GM20000 (cell line): ENCODE measurements around the gene OGDHL.

Experiments used
- DNase-seq: peaks from one replicate; pipeline ENCODE4 v3.0.0; 2012; ENCODE audit warnings: low spot score
- TF ChIP-seq, protein P1 (sequence below): IDR thresholded peaks from 2 replicates; pipeline ENCODE4 v1.5.1; 2012; ENCODE audit warnings: mild to moderate bottlenecking, control low read depth; ENCODE audit errors: extremely low read depth, missing control alignments

Gene OGDHL

DNA sequence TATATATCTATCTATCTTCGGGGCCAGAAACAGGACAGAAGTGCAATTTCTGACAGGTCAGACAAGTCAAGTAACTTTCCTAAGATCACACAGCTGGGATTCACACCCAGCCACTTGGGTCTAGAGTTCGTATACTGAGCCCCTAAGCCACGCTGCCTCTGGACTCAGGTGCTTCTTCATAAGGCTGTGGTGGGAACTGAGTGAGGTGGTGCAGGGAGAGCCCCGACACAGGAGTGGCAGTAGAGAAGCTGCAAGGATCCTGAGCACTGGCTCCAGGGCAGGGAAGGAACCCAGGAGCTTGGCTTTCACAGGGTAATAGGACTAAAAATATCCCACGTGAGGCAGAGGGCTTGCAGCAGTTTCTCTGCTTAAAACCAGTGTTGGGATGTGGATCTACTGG, 48.9 kb downstream of the OGDHL start:
- TF ChIP-seq, protein P1, sequence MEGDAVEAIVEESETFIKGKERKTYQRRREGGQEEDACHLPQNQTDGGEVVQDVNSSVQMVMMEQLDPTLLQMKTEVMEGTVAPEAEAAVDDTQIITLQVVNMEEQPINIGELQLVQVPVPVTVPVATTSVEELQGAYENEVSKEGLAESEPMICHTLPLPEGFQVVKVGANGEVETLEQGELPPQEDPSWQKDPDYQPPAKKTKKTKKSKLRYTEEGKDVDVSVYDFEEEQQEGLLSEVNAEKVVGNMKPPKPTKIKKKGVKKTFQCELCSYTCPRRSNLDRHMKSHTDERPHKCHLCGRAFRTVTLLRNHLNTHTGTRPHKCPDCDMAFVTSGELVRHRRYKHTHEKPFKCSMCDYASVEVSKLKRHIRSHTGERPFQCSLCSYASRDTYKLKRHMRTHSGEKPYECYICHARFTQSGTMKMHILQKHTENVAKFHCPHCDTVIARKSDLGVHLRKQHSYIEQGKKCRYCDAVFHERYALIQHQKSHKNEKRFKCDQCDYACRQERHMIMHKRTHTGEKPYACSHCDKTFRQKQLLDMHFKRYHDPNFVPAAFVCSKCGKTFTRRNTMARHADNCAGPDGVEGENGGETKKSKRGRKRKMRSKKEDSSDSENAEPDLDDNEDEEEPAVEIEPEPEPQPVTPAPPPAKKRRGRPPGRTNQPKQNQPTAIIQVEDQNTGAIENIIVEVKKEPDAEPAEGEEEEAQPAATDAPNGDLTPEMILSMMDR: no peak
- DNase-seq: no peak

DNA sequence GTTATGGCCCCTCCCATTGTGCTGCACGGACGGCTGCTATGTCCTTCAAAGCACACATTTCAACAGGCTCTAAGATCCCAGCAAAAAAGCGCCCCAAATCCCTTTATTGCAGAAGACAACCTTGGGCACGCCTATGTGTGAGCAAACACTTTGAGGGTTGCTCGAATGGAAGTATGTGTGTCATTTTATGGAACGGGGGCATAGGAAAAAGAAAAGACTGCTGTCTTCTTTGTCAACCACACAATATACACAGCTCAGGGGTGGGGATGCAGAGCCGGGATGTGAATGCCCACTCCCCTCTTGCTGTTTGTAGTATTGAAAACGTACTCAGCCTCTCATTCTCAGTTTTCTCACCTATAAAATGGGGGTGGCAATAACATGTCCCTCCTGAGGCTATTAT, 50.6 kb downstream of the OGDHL start:
- no peak for DNase-seq
- TF ChIP-seq, protein P1: no peak

DNA sequence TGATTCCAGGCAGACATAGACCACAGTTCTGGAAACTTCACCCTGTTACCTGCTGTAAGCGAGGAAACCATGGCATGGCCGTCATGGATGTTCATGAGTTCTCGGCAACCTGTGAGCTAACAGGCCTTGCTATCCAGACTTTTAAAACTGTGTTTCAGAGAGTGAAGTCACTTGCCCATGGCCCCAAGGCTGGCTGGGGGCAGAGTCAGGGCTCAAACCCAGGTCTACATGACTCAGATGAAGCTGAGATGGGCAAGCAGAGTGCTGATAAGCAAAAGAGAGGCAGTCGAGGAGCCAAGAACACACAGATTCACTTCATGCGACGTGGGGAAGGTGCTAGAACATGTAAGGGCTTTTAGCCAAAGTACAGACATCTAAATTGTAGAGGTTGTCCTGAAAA, 51.2 kb downstream of the OGDHL start:
- TF ChIP-seq, protein P1: no peak
- DNase-seq: no peak

DNA sequence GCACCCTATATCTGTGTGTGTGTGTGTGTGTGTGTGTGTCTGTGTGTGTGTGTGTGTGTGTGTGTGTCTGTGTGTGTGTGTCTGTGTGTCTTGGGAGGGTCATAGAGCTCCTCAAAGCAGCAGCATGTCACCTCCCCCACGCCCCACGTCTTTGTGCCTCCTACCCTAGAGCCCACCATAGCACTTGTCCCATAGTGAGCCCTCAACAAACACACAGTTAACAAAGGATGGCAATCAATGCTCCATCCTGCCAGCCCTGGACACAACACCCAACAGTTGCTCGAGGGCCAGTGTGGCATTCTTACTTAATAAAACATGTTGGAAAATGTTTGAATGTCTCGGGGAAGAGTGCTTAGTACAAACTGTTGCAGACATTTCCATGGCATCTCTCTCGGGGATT, 52.2 kb downstream of the OGDHL start:
- DNase-seq: no peak
- TF ChIP-seq, protein P1: no peak

DNA sequence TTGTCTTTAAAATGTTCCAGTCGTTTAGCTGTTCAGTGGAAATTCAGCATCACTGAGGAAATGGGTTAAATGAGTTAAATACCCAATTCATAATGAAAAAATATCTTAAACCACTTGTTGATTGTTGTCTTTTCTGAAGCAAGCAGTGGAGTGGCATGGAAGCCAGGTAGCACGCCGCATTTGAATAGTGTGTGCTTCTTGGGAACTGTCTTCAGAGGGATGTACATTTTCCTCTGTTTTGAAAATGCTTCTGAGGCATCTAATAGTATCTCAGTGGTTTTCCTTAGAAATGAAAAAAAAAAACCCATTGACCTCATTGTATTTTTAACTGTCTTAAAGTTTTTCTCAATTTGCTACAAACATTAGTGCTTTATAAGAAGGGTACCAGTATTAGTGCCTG, 54.5 kb downstream of the OGDHL start:
- TF ChIP-seq, protein P1: no peak
- DNase-seq: no peak

DNA sequence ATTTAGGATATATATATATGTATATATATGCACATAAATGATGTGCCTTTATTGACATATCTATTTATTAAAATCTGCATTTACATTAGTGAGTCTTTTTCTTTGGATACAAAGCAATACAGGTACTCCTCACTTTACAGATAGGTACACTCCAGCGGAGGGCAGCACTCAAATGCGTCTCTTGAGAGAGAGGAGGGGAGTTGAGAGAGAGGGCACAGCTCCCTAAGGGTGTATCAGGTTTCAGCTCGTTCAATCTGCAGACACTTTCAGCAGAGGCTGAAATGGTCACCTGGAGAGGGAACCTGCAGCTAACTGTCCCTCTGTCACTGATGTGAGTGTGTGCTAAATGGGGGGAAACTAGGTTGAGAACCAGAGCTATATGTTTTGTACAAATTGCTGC, 61.1 kb downstream of the OGDHL start:
- TF ChIP-seq, protein P1: no peak
- no peak for DNase-seq

DNA sequence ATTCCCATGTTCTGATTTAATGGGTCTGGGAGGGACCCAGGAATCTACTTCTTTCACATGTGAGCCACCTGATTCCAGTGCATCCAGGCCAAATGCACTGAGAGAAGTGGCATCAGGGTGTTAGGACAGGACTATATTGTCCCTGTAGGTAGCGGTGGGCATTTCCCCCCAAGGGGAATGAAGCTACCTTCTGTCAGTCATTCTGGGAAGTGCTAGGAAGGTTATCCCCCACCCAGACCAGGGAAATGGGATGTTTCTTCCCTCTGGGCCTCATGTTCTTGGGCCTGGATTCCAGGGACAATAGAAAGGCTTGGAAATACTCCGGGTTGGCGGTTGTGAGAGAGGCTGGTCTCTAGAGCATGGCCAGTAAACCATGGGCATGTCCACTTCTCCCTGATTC, 61.9 kb downstream of the OGDHL start:
- TF ChIP-seq, protein P1: no peak

More for the DNA sequence above, 61.9 kb downstream of the OGDHL start:
- no peak for DNase-seq
